ENCODE results near the gene PLPPR4.

DNA sequence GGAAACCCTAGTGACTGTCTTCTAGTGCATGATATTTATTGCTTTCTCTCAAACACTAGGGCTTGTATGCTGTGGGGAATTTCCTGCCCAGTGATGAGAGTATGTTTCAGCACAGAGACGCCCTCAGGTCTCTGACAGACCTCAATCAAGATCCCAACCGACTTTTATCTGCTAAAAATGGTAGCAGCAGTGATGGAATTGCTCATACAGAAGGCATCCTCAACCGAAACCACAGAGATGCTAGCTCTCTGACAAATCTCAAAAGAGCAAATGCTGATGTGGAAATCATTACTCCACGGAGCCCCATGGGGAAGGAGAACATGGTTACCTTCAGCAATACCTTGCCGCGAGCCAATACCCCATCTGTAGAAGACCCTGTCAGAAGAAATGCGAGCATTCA, 41.3 kb downstream of the PLPPR4 start:
- TF ChIP-seq CTCF (IDR thresholded peaks at IDR 0.05) = no peak
- no peak for TF ChIP-seq POLR2A (IDR thresholded peaks at IDR 0.05)
